NCI-H82 treated with DMSO at 0.1 percent for 48 hours (cell line): ENCODE data around the gene PRR36.

ENCODE experiments used
- DNase-seq: peaks from one replicate; lab custom pipeline; 2025; ENCODE audit not compliant: unreplicated experiment; lab: John Stamatoyannopoulos, UW

The PRR36 gene

DNA sequence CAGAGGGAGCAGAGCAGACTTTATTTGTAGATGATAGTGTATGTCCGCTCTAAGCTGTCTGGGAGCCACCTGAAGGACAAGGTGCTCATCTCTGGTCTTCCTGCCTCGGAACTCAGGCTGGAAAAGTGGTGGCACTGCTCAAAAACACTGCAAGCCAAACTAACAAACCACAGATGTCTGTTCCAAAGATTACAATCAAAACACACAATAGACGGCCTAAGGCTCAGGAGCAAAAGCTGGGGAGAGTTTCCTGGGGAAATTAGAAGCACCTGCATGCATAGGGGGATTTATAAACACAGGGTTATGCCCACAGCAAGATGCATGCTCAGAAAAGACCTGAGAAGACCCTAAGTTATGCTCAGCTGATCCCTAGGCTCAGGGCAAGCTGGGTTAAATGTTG lies 53.6 kb downstream of the PRR36 start:
- DNase-seq, result no peak

DNA sequence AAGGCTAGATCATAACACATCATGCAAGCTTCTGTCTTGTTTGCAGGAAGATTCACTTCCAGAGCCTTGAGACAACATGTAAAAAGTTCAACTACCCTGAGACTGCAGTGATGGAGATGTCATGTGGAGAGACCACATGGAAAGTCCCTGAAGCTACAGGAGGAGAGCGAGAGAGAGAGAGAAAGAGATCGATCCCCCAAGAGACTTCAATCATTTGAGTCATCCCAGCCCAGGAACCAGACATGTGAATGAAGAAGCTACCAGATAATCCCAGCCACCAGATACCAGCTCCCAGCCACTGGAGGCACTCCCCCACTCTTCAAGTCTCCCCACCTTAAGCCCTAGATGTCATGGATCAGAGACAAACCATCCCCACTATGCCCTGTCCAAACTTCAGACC lies 54.9 kb downstream of the PRR36 start:
- DNase-seq, result no peak

- no peak for DNase-seq
Measured at GRCh38 chr19:7818806-7819205, 55.4 kb downstream of the PRR36 start.
